GM06990 (cell line): ENCODE results near the gene ZNF570.

ENCODE experiments used
- DNase-seq: peaks from one replicate; pipeline ENCODE4 v3.0.0-alpha.2; 2011; ENCODE audit not compliant: insufficient read length; ENCODE audit errors: extremely low read depth
- H3K27me3 ChIP-seq: replicated peaks from 2 replicates; pipeline ENCODE4 v1.6.0; 2011; ENCODE audit warnings: low read length; ENCODE audit not compliant: control insufficient read depth, insufficient read depth
- H3K36me3 ChIP-seq: 2 replicates; pipeline ENCODE4 v1.5.1; 2011; ENCODE audit warnings: low read length; ENCODE audit not compliant: control insufficient read depth, insufficient read depth
- H3K4me3 ChIP-seq: replicated peaks from 2 replicates; pipeline ENCODE4 v1.5.1; 2011; ENCODE audit warnings: low read depth, mild to moderate bottlenecking, control low read depth, low read length
- TF ChIP-seq, protein P1 (sequence below): IDR thresholded peaks from 2 replicates; pipeline ENCODE4 v1.5.1; 2011; ENCODE audit warnings: low read length, control low read depth, mild to moderate bottlenecking, inconsistent platforms; ENCODE audit not compliant: insufficient read depth, poor library complexity, severe bottlenecking

Gene ZNF570

DNA sequence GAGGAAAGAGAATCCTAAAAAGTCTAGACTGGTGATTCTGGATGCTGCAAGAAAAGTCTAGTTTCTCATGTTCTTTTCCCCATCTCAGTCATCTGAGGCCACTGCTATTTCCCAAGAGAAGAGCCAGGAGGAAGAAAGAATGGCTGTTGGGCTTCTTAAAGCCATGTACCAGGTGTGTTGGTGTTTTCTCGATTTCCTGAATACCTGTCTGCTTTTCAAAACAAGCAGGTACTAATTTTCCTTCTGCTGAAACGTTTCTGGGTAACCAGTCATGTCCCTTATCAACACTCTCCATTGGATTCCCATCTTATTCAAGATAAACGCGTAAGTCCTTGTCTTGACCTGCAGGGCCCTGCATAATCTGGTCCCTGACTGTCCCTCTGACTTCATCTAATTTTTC is 1.1 kb downstream of the ZNF570 start:
- Histone ChIP-seq H3K4me3 (peak overlapping the region; percentile 94), H3K27me3 (no peaks in the 10 kb centered on the region), H3K36me3 (no peaks in the 10 kb centered on the region)
- TF ChIP-seq, protein P1, sequence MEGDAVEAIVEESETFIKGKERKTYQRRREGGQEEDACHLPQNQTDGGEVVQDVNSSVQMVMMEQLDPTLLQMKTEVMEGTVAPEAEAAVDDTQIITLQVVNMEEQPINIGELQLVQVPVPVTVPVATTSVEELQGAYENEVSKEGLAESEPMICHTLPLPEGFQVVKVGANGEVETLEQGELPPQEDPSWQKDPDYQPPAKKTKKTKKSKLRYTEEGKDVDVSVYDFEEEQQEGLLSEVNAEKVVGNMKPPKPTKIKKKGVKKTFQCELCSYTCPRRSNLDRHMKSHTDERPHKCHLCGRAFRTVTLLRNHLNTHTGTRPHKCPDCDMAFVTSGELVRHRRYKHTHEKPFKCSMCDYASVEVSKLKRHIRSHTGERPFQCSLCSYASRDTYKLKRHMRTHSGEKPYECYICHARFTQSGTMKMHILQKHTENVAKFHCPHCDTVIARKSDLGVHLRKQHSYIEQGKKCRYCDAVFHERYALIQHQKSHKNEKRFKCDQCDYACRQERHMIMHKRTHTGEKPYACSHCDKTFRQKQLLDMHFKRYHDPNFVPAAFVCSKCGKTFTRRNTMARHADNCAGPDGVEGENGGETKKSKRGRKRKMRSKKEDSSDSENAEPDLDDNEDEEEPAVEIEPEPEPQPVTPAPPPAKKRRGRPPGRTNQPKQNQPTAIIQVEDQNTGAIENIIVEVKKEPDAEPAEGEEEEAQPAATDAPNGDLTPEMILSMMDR: no peak
- no peak for DNase-seq

DNA sequence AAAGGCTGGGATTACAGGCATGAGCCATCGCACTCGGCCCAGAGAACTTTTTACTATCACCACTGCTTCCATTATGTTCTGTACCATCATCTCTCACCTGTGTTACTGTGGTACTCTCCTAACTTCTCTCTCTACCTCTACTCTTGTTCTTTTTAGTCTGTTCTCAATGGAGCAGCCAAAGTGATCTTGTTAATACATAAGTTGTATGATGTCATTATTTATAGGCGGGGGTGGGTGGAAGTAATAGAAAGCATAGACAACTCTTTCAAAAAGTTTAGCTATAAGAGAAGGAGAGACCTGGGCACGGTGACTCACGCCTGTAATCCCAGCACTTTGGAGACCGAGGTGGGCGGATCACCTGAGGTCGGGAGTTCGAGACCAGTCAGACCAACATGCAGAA is 3.0 kb downstream of the ZNF570 start:
- Histone ChIP-seq H3K36me3 (peaks cover 4% of the 10 kb centered on the region), H3K27me3 (no peaks in the 10 kb centered on the region), H3K4me3 (no peak overlapping the region)
- TF ChIP-seq, protein P1: no peak
- no peak for DNase-seq

DNA sequence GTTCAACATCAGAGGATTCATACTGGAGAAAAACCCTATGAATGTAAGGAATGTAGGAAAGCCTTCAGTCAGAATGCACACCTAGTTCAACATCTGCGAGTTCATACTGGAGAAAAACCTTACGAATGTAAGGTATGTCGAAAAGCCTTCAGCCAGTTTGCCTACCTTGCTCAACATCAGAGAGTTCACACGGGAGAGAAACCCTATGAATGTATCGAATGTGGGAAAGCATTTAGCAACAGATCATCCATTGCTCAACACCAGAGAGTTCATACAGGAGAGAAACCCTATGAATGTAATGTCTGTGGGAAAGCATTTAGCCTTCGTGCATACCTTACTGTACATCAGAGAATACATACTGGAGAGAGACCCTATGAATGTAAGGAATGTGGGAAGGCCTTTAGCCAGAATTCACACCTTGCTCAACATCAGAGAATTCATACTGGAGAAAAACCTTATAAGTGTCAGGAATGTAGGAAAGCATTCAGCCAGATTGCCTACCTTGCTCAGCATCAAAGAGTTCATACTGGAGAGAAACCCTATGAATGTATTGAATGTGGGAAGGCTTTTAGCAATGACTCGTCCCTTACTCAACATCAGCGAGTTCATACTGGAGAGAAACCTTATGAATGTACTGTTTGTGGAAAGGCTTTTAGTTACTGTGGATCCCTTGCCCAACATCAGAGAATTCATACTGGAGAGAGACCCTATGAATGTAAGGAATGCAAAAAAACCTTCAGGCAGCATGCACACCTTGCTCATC is 15.4 kb downstream of the ZNF570 start:
- Histone ChIP-seq H3K27me3 (no peaks in the 10 kb centered on the region), H3K4me3 (no peak overlapping the region), H3K36me3 (peaks cover 1% of the 10 kb centered on the region; the same call in 1 of the 2 replicates)
- DNase-seq: no peak
- TF ChIP-seq, protein P1: no peak

DNA sequence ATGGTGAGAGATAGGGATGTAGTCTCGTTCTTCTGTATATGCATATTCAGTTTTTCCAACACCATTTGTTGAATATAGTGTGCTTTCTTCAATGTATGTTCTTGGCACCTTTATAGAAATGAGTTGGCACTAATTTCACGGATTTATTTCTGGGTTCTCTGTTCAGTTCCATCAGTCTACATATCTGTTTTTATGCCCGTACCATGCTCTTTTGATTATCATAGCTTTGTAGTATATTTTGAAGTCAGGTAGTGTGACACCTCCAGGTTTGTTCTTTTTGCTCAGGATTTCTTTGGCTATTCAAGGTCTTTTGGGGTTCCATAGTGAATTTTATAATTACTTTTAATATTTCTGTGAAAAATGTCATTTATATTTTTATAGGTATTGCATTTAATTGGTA is 23.1 kb downstream of the ZNF570 start:
- H3K4me3 ChIP-seq: no peak overlapping the region
- TF ChIP-seq, protein P1: no peak
- no peaks in the 10 kb centered on the region for H3K36me3 ChIP-seq

DNA sequence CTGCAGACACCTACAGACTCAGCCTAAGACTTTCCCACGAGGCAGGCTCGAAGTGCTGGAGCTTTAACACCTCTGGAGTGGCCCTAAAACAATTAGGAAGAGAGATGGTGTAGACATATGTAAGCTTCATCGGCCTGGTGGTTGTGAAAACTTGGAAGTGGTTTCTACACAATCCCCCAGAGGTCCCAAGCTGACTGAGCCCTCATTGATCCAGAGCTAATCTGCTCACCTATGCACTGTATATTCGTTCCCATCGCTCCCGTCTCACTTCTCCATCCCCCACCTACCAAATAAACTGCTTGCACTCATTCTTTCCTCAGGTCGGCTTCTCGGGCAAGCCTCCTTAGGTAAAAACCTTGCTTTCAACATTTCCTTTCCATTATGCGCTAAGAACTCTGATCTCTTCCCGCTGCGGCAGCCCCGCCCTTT is 36.8 kb downstream of the ZNF570 start:
- TF ChIP-seq, protein P1: no peak
- Histone ChIP-seq H3K27me3 (no peaks in the 10 kb centered on the region), H3K4me3 (peak overlapping the region; percentile 89), H3K36me3 (no peaks in the 10 kb centered on the region)
- DNase-seq: no peak

More for the DNA sequence above, 23.1 kb downstream of the ZNF570 start:
- DNase-seq: no peak
- H3K27me3 ChIP-seq: no peaks in the 10 kb centered on the region
